OCI-LY3 (cell line): ENCODE measurements around the gene AGBL4.
A peak's percentile ranks its signal among the peaks of the same experiment; 100 is the strongest.

Experiments
- H2AFZ ChIP-seq: fragments of 200-600, 300-600 bp; shearing (Covaris generic); 2 replicates; pipeline ENCODE4 v1.6.0; 2014; ENCODE audit warnings: antibody characterized with exemption, low read depth, low read length
- H3K27ac ChIP-seq: fragments of 200-600, 300-600 bp; sonication (generic); 2 replicates; pipeline ENCODE4 v1.5.1; 2014; ENCODE audit warnings: mild to moderate bottlenecking, low read length, moderate library complexity, mixed read lengths
- H3K27me3 ChIP-seq: fragments of 200-600, 300-600 bp; sonication (generic); 2 replicates; pipeline ENCODE4 v1.6.1; 2014; ENCODE audit warnings: low read depth, low read length, mixed read lengths
- H3K36me3 ChIP-seq: fragments of 200-600, 300-600 bp; sonication (generic); replicated peaks from 2 replicates; pipeline ENCODE3; 2014; ENCODE audit warnings: low read depth, low read length, mixed read lengths
- H3K4me1 ChIP-seq: fragments of 300-600, 200-600 bp; sonication (generic); 2 replicates; pipeline ENCODE4 v1.6.1; 2014; ENCODE audit warnings: low read length, mixed read lengths
- H3K4me2 ChIP-seq: fragments of 200-600, 300-600 bp; sonication (generic); 2 replicates; pipeline ENCODE4 v1.6.1; 2014; ENCODE audit warnings: low read length, mixed read lengths
- H3K4me3 ChIP-seq: fragments of 300-600, 200-600 bp; sonication (generic); 2 replicates; pipeline ENCODE4 v1.5.1; 2014; ENCODE audit warnings: antibody characterized with exemption, mild to moderate bottlenecking, low read length, moderate library complexity
- H3K79me2 ChIP-seq: fragments of 300-600, 200-600 bp; shearing (Covaris generic); 2 replicates; pipeline ENCODE4 v1.6.1; 2014; ENCODE audit warnings: mild to moderate bottlenecking, low read length, mixed read lengths
- H3K9ac ChIP-seq: fragments of 300-600, 200-600 bp; shearing (Covaris generic); 2 replicates; pipeline ENCODE4 v1.6.0; 2014; ENCODE audit warnings: mild to moderate bottlenecking, low read length, moderate library complexity
- H3K9me3 ChIP-seq: fragments of 200-600, 300-600 bp; shearing (Covaris generic); 2 replicates; pipeline ENCODE4 v1.6.1; 2014; ENCODE audit warnings: low read length, mixed read lengths; ENCODE audit not compliant: insufficient read depth
- H4K20me1 ChIP-seq: fragments of 200-600, 300-600 bp; sonication (generic); 2 replicates; pipeline ENCODE4 v1.6.1; 2016; ENCODE audit warnings: low read length, mixed read lengths; ENCODE audit not compliant: insufficient read depth
- CTCF ChIP-seq: fragments of 200-600, 300-600 bp; sonication (generic); IDR thresholded peaks from 2 replicates; pipeline ENCODE4 v1.5.1; 2014; ENCODE audit warnings: antibody characterized with exemption, low read length, low read depth
- EZH2phosphoT487 ChIP-seq: fragments of 200-600 bp; shearing (Covaris generic); IDR thresholded peaks from 2 replicates; pipeline ENCODE4 v1.6.1; 2018; ENCODE audit warnings: antibody characterized with exemption, mixed run types, low read depth

Gene AGBL4

GRCh38 chr1:48771561-48771960, 1252.2 kb downstream of the AGBL4 start:
- no peak overlapping the region for H3K4me2 ChIP-seq
- H3K27ac ChIP-seq = no peak overlapping the region
- peaks cover 34% of the 10 kb centered on the region for H4K20me1 ChIP-seq
- H3K79me2 ChIP-seq = peaks cover 100% of the 10 kb centered on the region
- H3K9me3 ChIP-seq = no peaks in the 10 kb centered on the region
- H3K4me3 ChIP-seq = 0 out of 2 replicates have a peak overlapping the region, but pooled peaks have one; percentile 9
- no peak overlapping the region for H2AFZ ChIP-seq
- H3K9ac ChIP-seq = no peak overlapping the region
- H3K27me3 ChIP-seq = no peaks in the 10 kb centered on the region
- TF ChIP-seq CTCF (no peak), EZH2phosphoT487 (no peak)
- peaks cover 82% of the 10 kb centered on the region for H3K4me1 ChIP-seq
- H3K36me3 ChIP-seq = peaks cover 55% of the 10 kb centered on the region

- Histone ChIP-seq H3K4me2 (peak overlapping the region; percentile 20), H3K27me3 (no peaks in the 10 kb centered on the region), H3K4me1 (peaks cover 58% of the 10 kb centered on the region), H3K4me3 (no peak overlapping the region), H3K79me2 (peaks cover 100% of the 10 kb centered on the region), H4K20me1 (peaks cover 52% of the 10 kb centered on the region), H3K36me3 (peaks cover 66% of the 10 kb centered on the region), H2AFZ (no peak overlapping the region), H3K9ac (no peak overlapping the region), H3K9me3 (no peaks in the 10 kb centered on the region), H3K27ac (no peak overlapping the region)
- TF ChIP-seq CTCF (no peak), EZH2phosphoT487 (no peak)
Measured at GRCh38 chr1:48767975-48768510, 1255.7 kb downstream of the AGBL4 start.

- TF ChIP-seq EZH2phosphoT487 = no peak
- no peak for TF ChIP-seq CTCF
- Histone ChIP-seq H3K36me3 (peaks cover 62% of the 10 kb centered on the region), H3K27ac (no peak overlapping the region), H3K27me3 (no peaks in the 10 kb centered on the region), H3K79me2 (peaks cover 100% of the 10 kb centered on the region), H4K20me1 (peaks cover 50% of the 10 kb centered on the region), H3K9me3 (no peaks in the 10 kb centered on the region), H3K9ac (no peak overlapping the region), H3K4me1 (peaks cover 56% of the 10 kb centered on the region), H3K4me3 (no peak overlapping the region), H2AFZ (no peak overlapping the region), H3K4me2 (no peak overlapping the region)
Measured at GRCh38 chr1:48765335-48765734, 1258.4 kb downstream of the AGBL4 start.

- H3K4me3 ChIP-seq = no peak overlapping the region
- TF ChIP-seq EZH2phosphoT487 = no peak
- TF ChIP-seq CTCF = no peak
- no peak overlapping the region for H3K9ac ChIP-seq
- peaks cover 58% of the 10 kb centered on the region for H3K4me1 ChIP-seq
- H3K4me2 ChIP-seq = peak overlapping the region; percentile 53; the same call in 1 of the 2 replicates
- peaks cover 68% of the 10 kb centered on the region for H3K36me3 ChIP-seq
- peaks cover 30% of the 10 kb centered on the region for H4K20me1 ChIP-seq
- no peaks in the 10 kb centered on the region for H3K27me3 ChIP-seq
- peaks cover 88% of the 10 kb centered on the region for H3K79me2 ChIP-seq
- H2AFZ ChIP-seq = no peak overlapping the region
- H3K27ac ChIP-seq = peak overlapping the region; percentile 46; the same call in 1 of the 2 replicates
- no peaks in the 10 kb centered on the region for H3K9me3 ChIP-seq
Measured at GRCh38 chr1:48761986-48762385, 1261.8 kb downstream of the AGBL4 start.
